Transverse colon (tissue), 4 donors: ENCODE measurements around the gene IL7R. TPM values are rescaled to one million over a fixed set of nuclear protein-coding genes. Genes with fewer than 3 reads are reported as not detected.
"Not testable (repeated sequence)": the region's sequence is repeated elsewhere in the genome, so short reads cannot be mapped to it uniquely, and the experiment has no call there.

Experiments used
- DNase-seq: peaks from one replicate; pipeline ENCODE4 v3.0.0-alpha.2; 2019
- H3K27ac ChIP-seq, 4 donors: fragments of 200-600 bp; sonication (generic); 2 replicates each; pipeline ENCODE4 v1.5.1; 2016 to 2018; ENCODE audit warnings: inconsistent platforms in 4 of 4
- H3K27me3 ChIP-seq: fragments of 200-600 bp; sonication (generic); 2 replicates; pipeline ENCODE4 v1.5.1; 2017; ENCODE audit warnings: inconsistent platforms
- H3K36me3 ChIP-seq, 4 donors: fragments of 200-600 bp; sonication (generic); 2 replicates each; pipeline ENCODE4 v1.5.1; 2017 to 2019; ENCODE audit warnings: inconsistent platforms in 4 of 4
- H3K4me1 ChIP-seq, 4 donors: fragments of 200-600 bp; sonication (generic); 2 replicates each; pipeline ENCODE4 v1.5.1; 2017 to 2020; ENCODE audit warnings: inconsistent platforms in 4 of 4
- H3K4me3 ChIP-seq, 4 donors: fragments of 200-600 bp; sonication (generic); 1 replicate in 1 of 4; 2 replicates in 3 of 4; pipeline versions ENCODE4 v1.5.1 to v1.6.1; 2017 to 2019; ENCODE audit warnings: inconsistent platforms in 4 of 4
- H3K9me3 ChIP-seq, 2 donors: fragments of 200-600 bp; sonication (generic); 2 replicates each; pipeline ENCODE4 v1.5.1; 2017 to 2019; ENCODE audit warnings: inconsistent platforms in 2 of 2
- EP300 ChIP-seq: sonication (generic); formaldehyde crosslinking; IDR thresholded peaks from one replicate; pipeline ENCODE4 v1.6.1; 2017; ENCODE audit warnings: antibody characterized with exemption, low read depth
- POLR2A ChIP-seq: fragments of 450-650 bp; IDR thresholded peaks from one replicate; pipeline ENCODE4 v1.6.1; 2016; ENCODE audit warnings: antibody characterized with exemption, mild to moderate bottlenecking, moderate library complexity
- POLR2AphosphoS5 ChIP-seq, 3 donors: sonication (generic); formaldehyde crosslinking; IDR thresholded peaks; one replicate each; pipeline ENCODE4 v1.6.1; 2016; ENCODE audit warnings: antibody characterized with exemption in 3 of 3
- WGBS, 2 donors: methylation state at CpG; one replicate each; pipeline ENCODE4 v1.1.5; 2018; ENCODE audit warnings: low coverage in 1 of 2; 5-methylcytosine and 5-hydroxymethylcytosine counted together
- in situ Hi-C, 4 donors: fragments of 200-750 bp; cut with MboI; loops; one replicate each; pipeline versions ENCODE4 v1.15.0 to v1.15.1; 2017; ENCODE audit warnings: low sequenced_read_pairs in 3 of 4, low pct_ligation_motif_present in 1 of 4, low pct_unique_long_range_greater_than_20kb in 1 of 4
- intact Hi-C: fragments of 100-400 bp; cut with DNase I; formaldehyde crosslinking; loops from one replicate; pipeline ENCODE4 v1.15.1; 2023; ENCODE audit warnings: low total_unique reads
- total RNA-seq, 4 donors: library from RNA; depleted of rRNA; stranded (reverse); fragments of >200 nt; gene quantifications; one replicate each; pipeline ENCODE4 v1.1.0, GENCODE V29; 2016
- TF ChIP-seq, protein P1 (sequence below), 5 experiments: fragments of 200-600 bp in 3 of 5; fragments of 450-650 bp in 2 of 5; sonication (generic) in 3 of 5; IDR thresholded peaks; 1 replicate in 2 of 5; 2 replicates in 3 of 5; pipeline ENCODE4 v1.5.1; 2016 to 2017; ENCODE audit warnings: antibody characterized with exemption in 5 of 5, inconsistent platforms in 3 of 5, mild to moderate bottlenecking in 2 of 5, moderate library complexity in 1 of 5

Gene IL7R
- total RNA-seq, 4 donors from 2014 or later = 3.2 to 54.8 (median 17.9) TPM

DNA sequence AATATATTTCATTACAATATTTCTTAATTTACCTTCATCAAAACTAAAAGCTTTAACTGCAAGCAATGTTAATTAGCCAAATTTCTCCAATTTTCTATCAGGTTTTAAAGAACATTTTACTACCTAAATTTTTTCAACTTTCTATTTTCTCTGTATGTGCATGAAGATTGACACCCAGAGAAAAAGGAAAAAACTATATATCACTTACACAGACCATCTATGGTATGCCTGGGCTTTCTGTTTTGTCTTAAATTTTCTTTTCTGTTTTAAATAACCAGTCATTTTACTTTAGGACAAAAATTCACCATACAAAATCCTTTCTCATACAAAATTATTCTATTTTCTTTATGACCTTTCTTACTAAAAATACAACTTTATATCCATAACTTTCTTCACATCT, 13.8 kb upstream of the IL7R start:
- no peaks in the 10 kb centered on the region for H3K36me3 ChIP-seq
- in situ Hi-C loops = no loop called here
- no peaks in the 10 kb centered on the region for H3K27me3 ChIP-seq
- TF ChIP-seq, protein P1, sequence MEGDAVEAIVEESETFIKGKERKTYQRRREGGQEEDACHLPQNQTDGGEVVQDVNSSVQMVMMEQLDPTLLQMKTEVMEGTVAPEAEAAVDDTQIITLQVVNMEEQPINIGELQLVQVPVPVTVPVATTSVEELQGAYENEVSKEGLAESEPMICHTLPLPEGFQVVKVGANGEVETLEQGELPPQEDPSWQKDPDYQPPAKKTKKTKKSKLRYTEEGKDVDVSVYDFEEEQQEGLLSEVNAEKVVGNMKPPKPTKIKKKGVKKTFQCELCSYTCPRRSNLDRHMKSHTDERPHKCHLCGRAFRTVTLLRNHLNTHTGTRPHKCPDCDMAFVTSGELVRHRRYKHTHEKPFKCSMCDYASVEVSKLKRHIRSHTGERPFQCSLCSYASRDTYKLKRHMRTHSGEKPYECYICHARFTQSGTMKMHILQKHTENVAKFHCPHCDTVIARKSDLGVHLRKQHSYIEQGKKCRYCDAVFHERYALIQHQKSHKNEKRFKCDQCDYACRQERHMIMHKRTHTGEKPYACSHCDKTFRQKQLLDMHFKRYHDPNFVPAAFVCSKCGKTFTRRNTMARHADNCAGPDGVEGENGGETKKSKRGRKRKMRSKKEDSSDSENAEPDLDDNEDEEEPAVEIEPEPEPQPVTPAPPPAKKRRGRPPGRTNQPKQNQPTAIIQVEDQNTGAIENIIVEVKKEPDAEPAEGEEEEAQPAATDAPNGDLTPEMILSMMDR (IDR thresholded peaks at IDR 0.05) = no peak
- TF ChIP-seq POLR2A (no peak), POLR2AphosphoS5 (IDR thresholded peaks at IDR 0.05) (no peak), EP300 (no peak)
- H3K9me3 ChIP-seq = peaks cover 0 to 4% of the 10 kb centered on the region in 2 donors
- DNase-seq = no peak
- H3K4me1 ChIP-seq = no peaks in the 10 kb centered on the region
- no peak overlapping the region for H3K4me3 ChIP-seq
- intact Hi-C loops = no loop called here
- H3K27ac ChIP-seq = no peak overlapping the region

DNA sequence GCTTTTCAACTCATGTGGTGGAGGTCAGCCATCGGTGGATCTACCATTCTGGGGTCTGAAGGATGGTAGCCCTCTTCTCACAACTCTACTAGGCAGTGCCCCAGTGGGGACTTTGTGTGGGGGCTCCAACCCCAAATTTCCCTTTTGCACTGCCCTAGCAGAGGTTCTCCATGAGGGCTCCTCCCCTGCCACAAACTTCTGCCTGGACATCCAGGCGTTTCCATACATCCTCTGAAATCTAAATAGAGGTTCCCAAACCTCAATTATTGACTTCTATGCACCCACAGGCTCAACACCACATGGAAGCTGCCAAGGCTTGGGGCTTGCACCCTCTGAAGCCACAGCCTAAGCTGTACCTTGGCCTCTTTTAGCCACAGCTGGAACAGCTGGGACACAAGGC, 11.2 kb upstream of the IL7R start:
- in situ Hi-C loops, intact Hi-C loops: not testable (repeated sequence)
- WGBS, 2 donors = 69% methylated on average over 2 of the region's 2 CpGs; no CpG with 5 or more reads in 1 of the 2 donors

DNA sequence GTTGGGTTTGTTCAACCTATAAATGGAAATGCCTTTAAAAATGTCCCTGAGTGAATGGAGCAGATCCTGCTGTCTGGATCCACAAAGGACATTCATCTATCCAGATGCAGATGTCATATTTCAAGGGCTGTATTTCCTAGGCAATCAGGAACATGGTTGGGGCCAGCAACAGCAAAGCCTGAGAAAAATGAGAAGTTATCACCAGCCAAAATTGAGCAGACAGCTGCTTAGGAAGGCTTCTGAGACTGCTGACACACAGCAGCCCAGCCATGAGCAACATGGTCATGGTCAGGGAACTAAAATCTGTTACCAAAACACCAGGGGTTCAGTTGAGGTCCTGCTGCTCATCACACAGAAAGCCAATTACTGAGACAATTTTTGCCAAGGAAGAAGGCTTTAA, 9.2 kb upstream of the IL7R start:
- in situ Hi-C loops (no loop called here), intact Hi-C loops (no loop called here)
- Histone ChIP-seq H3K27me3 (no peaks in the 10 kb centered on the region), H3K27ac (no peak overlapping the region), H3K36me3 (no peaks in the 10 kb centered on the region), H3K9me3 (peaks cover 0 to 4% of the 10 kb centered on the region in 2 donors), H3K4me3 (no peak overlapping the region), H3K4me1 (peaks cover 0 to 10% (median under 1%) of the 10 kb centered on the region in 4 donors)
- DNase-seq = no peak
- no peak for TF ChIP-seq POLR2AphosphoS5 (IDR thresholded peaks at IDR 0.05)

More for the DNA sequence above, 11.2 kb upstream of the IL7R start:
- H3K4me3 ChIP-seq, DNase-seq, H3K4me1 ChIP-seq, H3K27me3 ChIP-seq, H3K9me3 ChIP-seq, H3K36me3 ChIP-seq, H3K27ac ChIP-seq: not testable (repeated sequence)

DNA sequence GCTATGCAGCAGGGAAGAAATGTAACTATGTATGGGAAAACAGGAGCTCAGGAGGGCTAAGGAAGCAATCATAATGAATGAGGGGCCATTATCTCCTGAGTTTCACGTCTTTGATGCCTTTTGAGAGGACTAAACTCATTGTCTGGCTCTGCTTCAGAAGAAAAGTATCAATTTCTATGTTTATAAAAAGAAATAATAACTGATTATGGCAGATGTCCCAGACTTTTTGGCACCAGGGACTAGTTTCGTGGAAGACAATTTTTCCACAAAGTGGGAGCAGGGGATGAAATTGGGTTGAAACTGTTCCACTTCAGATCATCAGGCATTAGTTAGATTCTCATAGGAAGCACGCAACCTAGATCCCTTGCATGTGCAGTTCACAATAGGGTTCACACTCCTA, 8.7 kb upstream of the IL7R start:
- peaks cover 0 to 4% of the 10 kb centered on the region in 2 donors for H3K9me3 ChIP-seq
- H3K4me1 ChIP-seq = peaks cover 0 to 10% (median 1%) of the 10 kb centered on the region in 4 donors
- no peak for DNase-seq
- H3K27me3 ChIP-seq = no peaks in the 10 kb centered on the region
- intact Hi-C loops (no loop called here), in situ Hi-C loops (no loop called here)
- no peaks in the 10 kb centered on the region for H3K36me3 ChIP-seq
- WGBS, 2 donors = 64 to 75% methylated on average over 2 to 3 of the region's 3 CpGs
- H3K27ac ChIP-seq = no peak overlapping the region
- no peak overlapping the region for H3K4me3 ChIP-seq
- TF ChIP-seq POLR2A (no peak), POLR2AphosphoS5 (IDR thresholded peaks at IDR 0.05) (no peak), EP300 (no peak)
- TF ChIP-seq, protein P1 (IDR thresholded peaks at IDR 0.05) = no peak

DNA sequence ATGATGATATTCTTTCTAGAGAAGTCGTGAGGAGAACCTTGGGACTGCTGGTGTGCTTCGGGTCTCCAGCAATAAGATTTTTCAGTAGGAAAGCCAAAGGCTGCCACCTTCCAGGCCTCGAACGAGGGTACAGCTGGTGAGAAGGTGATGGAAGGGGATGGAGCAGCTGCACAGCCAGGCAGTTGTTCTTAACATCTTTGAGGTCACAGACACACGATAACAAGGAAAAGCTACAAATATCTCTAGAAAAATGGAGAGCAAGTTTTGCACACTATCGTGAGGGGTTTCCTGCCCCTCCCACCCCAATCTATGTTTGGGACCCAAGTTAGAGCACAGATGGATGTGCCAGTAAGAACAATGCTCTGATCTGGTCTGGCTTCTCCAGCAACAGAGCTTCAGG, 6.8 kb upstream of the IL7R start:
- H3K27ac ChIP-seq = no peak overlapping the region
- intact Hi-C loops = no loop called here
- peaks cover 0 to 4% of the 10 kb centered on the region in 2 donors for H3K9me3 ChIP-seq
- no peak for DNase-seq
- H3K4me3 ChIP-seq = no peak overlapping the region
- H3K27me3 ChIP-seq = no peaks in the 10 kb centered on the region
- peaks cover 0 to 10% (median 1%) of the 10 kb centered on the region in 4 donors for H3K4me1 ChIP-seq
- H3K36me3 ChIP-seq = no peaks in the 10 kb centered on the region
- in situ Hi-C loops = no loop called here
- 78 to 80% methylated on average over 4 to 6 of the region's 6 CpGs for WGBS, 2 donors
- TF ChIP-seq EP300 (no peak), POLR2AphosphoS5 (IDR thresholded peaks at IDR 0.05) (no peak), POLR2A (no peak)
- TF ChIP-seq, protein P1 (IDR thresholded peaks at IDR 0.05) = no peak
